ENCODE results near the gene TRPM2. TPM values are rescaled to one million over a fixed set of nuclear protein-coding genes. Genes with fewer than 3 reads are reported as not detected.

The TRPM2 gene
- total RNA-seq, 1 donor from 2014 or later, result 0.09 TPM

DNA sequence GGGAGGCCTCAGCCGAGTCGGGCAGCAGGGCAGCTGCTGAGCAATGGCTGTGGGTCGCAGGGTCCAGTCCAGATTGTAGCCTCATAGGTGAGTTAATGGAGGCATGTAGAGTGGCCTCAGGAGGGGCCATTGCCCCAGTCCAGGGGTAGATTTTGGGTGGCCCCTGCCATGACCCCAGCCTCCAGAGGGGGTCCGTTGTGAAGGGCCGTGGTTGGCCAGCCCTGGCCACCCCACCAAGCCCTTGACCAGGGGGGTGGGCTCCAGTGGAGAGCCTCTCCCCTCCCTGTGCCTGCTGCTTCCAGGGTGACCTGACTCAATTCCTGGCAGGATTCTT is 26.1 kb downstream of the TRPM2 start:
- no peaks in the 10 kb centered on the region for H3K36me3 Mint-ChIP-seq
- H3K9me3 Mint-ChIP-seq, result peaks cover 17% of the 10 kb centered on the region
- DNase-seq (ENCODE audit: low spot score in 2 of 2, unreplicated experiment in 2 of 2), result no peak
- H3K27ac Mint-ChIP-seq, result no peak overlapping the region
- no peak overlapping the region for H3K4me3 Mint-ChIP-seq
- H3K27me3 Mint-ChIP-seq (ENCODE audit: low read depth), result peaks cover 17% of the 10 kb centered on the region
- H3K4me1 Mint-ChIP-seq, result no peaks in the 10 kb centered on the region
- TF ChIP-seq, protein P1, sequence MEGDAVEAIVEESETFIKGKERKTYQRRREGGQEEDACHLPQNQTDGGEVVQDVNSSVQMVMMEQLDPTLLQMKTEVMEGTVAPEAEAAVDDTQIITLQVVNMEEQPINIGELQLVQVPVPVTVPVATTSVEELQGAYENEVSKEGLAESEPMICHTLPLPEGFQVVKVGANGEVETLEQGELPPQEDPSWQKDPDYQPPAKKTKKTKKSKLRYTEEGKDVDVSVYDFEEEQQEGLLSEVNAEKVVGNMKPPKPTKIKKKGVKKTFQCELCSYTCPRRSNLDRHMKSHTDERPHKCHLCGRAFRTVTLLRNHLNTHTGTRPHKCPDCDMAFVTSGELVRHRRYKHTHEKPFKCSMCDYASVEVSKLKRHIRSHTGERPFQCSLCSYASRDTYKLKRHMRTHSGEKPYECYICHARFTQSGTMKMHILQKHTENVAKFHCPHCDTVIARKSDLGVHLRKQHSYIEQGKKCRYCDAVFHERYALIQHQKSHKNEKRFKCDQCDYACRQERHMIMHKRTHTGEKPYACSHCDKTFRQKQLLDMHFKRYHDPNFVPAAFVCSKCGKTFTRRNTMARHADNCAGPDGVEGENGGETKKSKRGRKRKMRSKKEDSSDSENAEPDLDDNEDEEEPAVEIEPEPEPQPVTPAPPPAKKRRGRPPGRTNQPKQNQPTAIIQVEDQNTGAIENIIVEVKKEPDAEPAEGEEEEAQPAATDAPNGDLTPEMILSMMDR (IDR thresholded peaks at IDR 0.05; ENCODE audit: unreplicated experiment), result no peak

DNA sequence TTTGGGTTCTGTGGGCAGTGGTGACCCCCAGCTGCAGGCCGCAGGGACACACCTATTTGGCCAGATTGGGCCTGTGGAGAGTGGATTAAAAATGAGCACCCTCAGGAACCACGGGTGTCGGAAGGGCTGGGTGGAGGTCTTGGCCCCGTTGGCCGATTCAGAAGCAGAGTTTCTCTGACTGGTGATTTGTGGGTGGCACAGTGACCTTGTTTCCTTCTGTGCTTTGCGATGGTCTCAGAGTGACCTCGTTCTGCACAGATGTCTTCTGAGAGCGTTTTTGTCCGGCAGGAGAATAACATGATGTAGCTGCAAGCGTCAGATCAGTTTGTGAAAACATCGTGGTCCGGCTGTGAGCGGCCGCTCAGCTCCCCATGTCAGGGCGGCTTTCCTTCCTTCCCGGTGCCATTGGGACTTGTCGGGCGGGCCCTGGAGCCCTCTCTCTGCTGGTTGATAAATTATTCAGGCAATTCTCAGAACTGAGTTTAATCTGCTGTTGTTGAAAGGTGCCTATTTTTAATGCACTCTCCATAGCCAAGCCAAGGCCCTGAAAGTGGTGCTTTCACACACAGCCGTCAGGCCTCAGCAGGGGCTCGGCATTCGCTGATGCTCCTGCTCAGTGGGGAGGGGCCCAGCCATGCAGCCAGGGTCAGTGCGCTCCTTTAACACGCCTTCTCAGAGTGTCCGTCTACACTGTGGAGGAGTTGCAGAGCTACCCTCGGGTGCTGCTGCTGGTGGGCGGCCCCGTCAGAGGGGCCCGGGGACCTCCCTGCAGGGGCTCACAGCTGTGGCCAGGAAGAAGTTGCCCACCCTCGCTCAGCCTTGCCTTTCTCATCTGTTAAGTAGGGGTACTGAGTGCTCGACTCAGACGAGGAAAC is 26.8 kb downstream of the TRPM2 start:
- peaks cover 17% of the 10 kb centered on the region for H3K27me3 Mint-ChIP-seq (ENCODE audit: low read depth)
- no peaks in the 10 kb centered on the region for H3K36me3 Mint-ChIP-seq
- no peak overlapping the region for H3K4me3 Mint-ChIP-seq
- H3K4me1 Mint-ChIP-seq, result no peaks in the 10 kb centered on the region
- peaks cover 21% of the 10 kb centered on the region for H3K9me3 Mint-ChIP-seq
- DNase-seq (ENCODE audit: low spot score in 2 of 2, unreplicated experiment in 2 of 2), result peak in 1 of 2 experiments; percentile 30
- H3K27ac Mint-ChIP-seq, result no peak overlapping the region
- TF ChIP-seq, protein P1 (IDR thresholded peaks at IDR 0.05; ENCODE audit: unreplicated experiment), result no peak

DNA sequence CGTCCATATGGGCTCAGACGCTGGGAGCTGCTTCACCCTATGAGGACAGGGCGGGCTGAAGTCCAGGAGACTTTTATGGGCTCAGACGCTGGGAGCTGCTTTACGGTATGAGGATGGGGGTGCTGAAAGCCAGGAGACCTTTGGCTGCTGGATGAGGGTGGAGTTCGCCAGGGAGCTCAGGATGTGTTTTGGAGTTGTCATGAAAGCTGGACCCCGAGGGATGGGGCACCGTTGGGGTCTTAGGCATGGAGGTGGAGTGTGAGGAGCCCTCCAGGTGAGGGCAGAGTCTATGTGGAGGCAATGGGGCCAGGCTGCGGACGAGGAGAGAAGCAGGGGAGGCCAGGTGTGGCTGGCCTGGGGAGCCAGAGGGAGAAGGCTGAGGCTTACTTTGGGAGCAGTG is 27.5 kb downstream of the TRPM2 start:
- no peaks in the 10 kb centered on the region for H3K4me1 Mint-ChIP-seq
- DNase-seq (ENCODE audit: low spot score in 2 of 2, unreplicated experiment in 2 of 2), result peak in 1 of 2 experiments; percentile 30
- TF ChIP-seq, protein P1 (IDR thresholded peaks at IDR 0.05; ENCODE audit: unreplicated experiment), result no peak
- H3K9me3 Mint-ChIP-seq, result peaks cover 26% of the 10 kb centered on the region
- no peak overlapping the region for H3K27ac Mint-ChIP-seq
- H3K27me3 Mint-ChIP-seq (ENCODE audit: low read depth), result peaks cover 17% of the 10 kb centered on the region
- H3K4me3 Mint-ChIP-seq, result no peak overlapping the region
- H3K36me3 Mint-ChIP-seq, result no peaks in the 10 kb centered on the region

GRCh38 chr21:44381874-44382273 is 28.5 kb downstream of the TRPM2 start:
- Mint-ChIP-seq H3K9me3 (peaks cover 31% of the 10 kb centered on the region), H3K27me3 (ENCODE audit: low read depth) (peaks cover 16% of the 10 kb centered on the region), H3K4me3 (no peak overlapping the region), H3K4me1 (no peaks in the 10 kb centered on the region), H3K36me3 (no peaks in the 10 kb centered on the region), H3K27ac (no peak overlapping the region)
- TF ChIP-seq, protein P1 (IDR thresholded peaks at IDR 0.05; ENCODE audit: unreplicated experiment), result no peak
- no peak for DNase-seq (ENCODE audit: low spot score in 2 of 2, unreplicated experiment in 2 of 2)

DNA sequence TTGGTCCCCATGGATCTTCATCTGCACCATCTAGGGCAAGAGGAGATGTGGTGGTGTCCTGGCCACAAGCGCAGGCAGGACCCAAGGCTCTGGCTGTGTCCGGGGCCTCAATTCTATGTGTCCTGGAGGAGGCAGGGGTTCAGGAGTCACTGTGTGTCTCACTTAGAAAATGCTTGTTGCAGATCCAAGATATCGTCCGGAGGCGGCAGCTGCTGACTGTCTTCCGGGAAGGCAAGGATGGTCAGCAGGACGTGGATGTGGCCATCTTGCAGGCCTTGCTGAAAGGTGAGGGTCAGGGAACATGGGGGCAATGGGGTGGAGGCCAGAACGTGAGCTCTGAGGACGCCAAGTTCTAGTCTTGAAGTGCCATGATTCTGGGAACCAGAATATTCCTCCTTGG is 29.1 kb downstream of the TRPM2 start:
- DNase-seq (ENCODE audit: low spot score in 2 of 2, unreplicated experiment in 2 of 2), result peak in 1 of 2 experiments; percentile 26
- Mint-ChIP-seq H3K36me3 (no peaks in the 10 kb centered on the region), H3K4me3 (no peak overlapping the region), H3K9me3 (peaks cover 36% of the 10 kb centered on the region), H3K27me3 (ENCODE audit: low read depth) (peaks cover 12% of the 10 kb centered on the region), H3K27ac (no peak overlapping the region), H3K4me1 (no peaks in the 10 kb centered on the region)
- TF ChIP-seq, protein P1 (IDR thresholded peaks at IDR 0.05; ENCODE audit: unreplicated experiment), result no peak

All from mesothelial cell of epicardium (in vitro differentiated cells).